Right ventricle myocardium inferior (tissue), 1 donor: ENCODE results near the gene CD59. TPM values are rescaled to one million over a fixed set of nuclear protein-coding genes. Genes with fewer than 3 reads are reported as not detected.
A peak's percentile ranks its signal among the peaks of the same experiment; 100 is the strongest.
"Not testable (repeated sequence)": the region's sequence is repeated elsewhere in the genome, so short reads cannot be mapped to it uniquely, and the experiment has no call there.

Experiments used
- ATAC-seq: fragments of 200-7000 bp; cut with Tn5 transposase; one replicate; pipeline ENCODE4 v1.9.1; 2020; ENCODE audit warnings: mild to moderate bottlenecking, moderate library complexity
- DNase-seq: peaks from one replicate; pipeline ENCODE4 v3.0.0; 2021; ENCODE audit errors: missing footprints
- intact Hi-C: fragments of 100-400 bp; cut with DNase I; formaldehyde crosslinking; loops from one replicate; pipeline ENCODE4 v1.11.0; 2022
- total RNA-seq: library from RNA; stranded (reverse); fragmentation: NEBNext Ultra II Directional; extraction: Animal tissue kit (Norgen Biotek cat#: 25700); gene quantifications from one replicate; pipeline ENCODE4 v1.2.1, GENCODE V29; 2021
- donor health status: DM: no; HTN: yes; CAD: no; lungs with severe emphysema.

The CD59 gene
- total RNA-seq, 1 donor from 2014 or later: 817 TPM

- intact Hi-C loops: no loop called here
- DNase-seq (no peak), ATAC-seq (no peak)
Measured at GRCh38 chr11:33721984-33722383, 14.2 kb downstream of the CD59 start.

- ATAC-seq (no peak), DNase-seq (no peak)
- intact Hi-C loops: no loop called here
Measured at GRCh38 chr11:33721426-33721825, 14.8 kb downstream of the CD59 start.

- DNase-seq (no peak), ATAC-seq (no peak)
- intact Hi-C loops: no loop called here
Measured at GRCh38 chr11:33719587-33719986, 16.6 kb downstream of the CD59 start.

- DNase-seq (no peak), ATAC-seq (no peak)
Measured at GRCh38 chr11:33718440-33718839, 17.8 kb downstream of the CD59 start.

GRCh38 chr11:33716243-33716642 is 20.0 kb downstream of the CD59 start:
- no peak for ATAC-seq
- intact Hi-C loops: no loop called here
- DNase-seq: no peak

More at GRCh38 chr11:33718440-33718839, 17.8 kb downstream of the CD59 start:
- intact Hi-C loops: no loop called here

GRCh38 chr11:33713856-33714398 is 22.3 kb downstream of the CD59 start:
- ATAC-seq: peak; percentile 36
- DNase-seq: no peak
- intact Hi-C loops: no loop called here

- intact Hi-C loops: no loop called here
- ATAC-seq (no peak), DNase-seq (no peak)
Measured at GRCh38 chr11:33713151-33713855, 22.9 kb downstream of the CD59 start.

GRCh38 chr11:33712436-33712835 is 23.8 kb downstream of the CD59 start:
- intact Hi-C loops: no loop called here
- no peak for DNase-seq
- no peak for ATAC-seq

- intact Hi-C loops: no loop called here
- DNase-seq: no peak
- no peak for ATAC-seq
Measured at GRCh38 chr11:33709466-33709865, 26.8 kb downstream of the CD59 start.

- ATAC-seq (no peak), DNase-seq (no peak)
- intact Hi-C loops: no loop called here
Measured at GRCh38 chr11:33708985-33709384, 27.2 kb downstream of the CD59 start.

- peak; percentile 24 for ATAC-seq
- intact Hi-C loops, DNase-seq: not testable (repeated sequence)
Measured at GRCh38 chr11:33707831-33708230, 28.4 kb downstream of the CD59 start.

- DNase-seq (no peak), ATAC-seq (no peak)
- intact Hi-C loops: no loop called here
Measured at GRCh38 chr11:33706966-33707365, 29.3 kb downstream of the CD59 start.

- DNase-seq: no peak
- intact Hi-C loops: no loop called here
- no peak for ATAC-seq
Measured at GRCh38 chr11:33706546-33706945, 29.7 kb downstream of the CD59 start.

- DNase-seq (no peak), ATAC-seq (no peak)
- intact Hi-C loops: no loop called here
Measured at GRCh38 chr11:33704240-33705002, 31.8 kb downstream of the CD59 start.

GRCh38 chr11:33703788-33704187 is 32.4 kb downstream of the CD59 start:
- intact Hi-C loops: no loop called here
- no peak for ATAC-seq
- DNase-seq: no peak

- ATAC-seq: no peak
- intact Hi-C loops: no loop called here
- DNase-seq: no peak
Measured at GRCh38 chr11:33703234-33703633, 33.0 kb downstream of the CD59 start.

GRCh38 chr11:33701302-33702230 is 34.7 kb downstream of the CD59 start:
- intact Hi-C loops: loop anchor here (2.0 kb wide), 1 partner anchor 33 kb away; no protein-coding TSS in a partner anchor
- ATAC-seq (peak; percentile 31), DNase-seq (no peak)

GRCh38 chr11:33700502-33701271 is 35.5 kb downstream of the CD59 start, which contains the start of gene C11orf91:
Gene C11orf91 (minus strand): TSS chr11:33700826. CDS start chr11:33700740, 86 bp downstream.
- DNase-seq: peak; percentile 98
- peak; percentile 92 for ATAC-seq
- intact Hi-C loops: loop anchor here (2.0 kb wide), 1 partner anchor 34 kb away; no protein-coding TSS in a partner anchor
